HepG2 (cell line): Measurements from ENCODE around the gene LRRC8D. TPM values are rescaled to one million over a fixed set of nuclear protein-coding genes. Genes with fewer than 3 reads are reported as not detected.

ENCODE experiments used
- ATAC-seq: fragments of 200-7000 bp; cut with Tn5 transposase; 3 replicates; pipeline ENCODE4 v1.9.1; 2020; ENCODE audit warnings: mild to moderate bottlenecking, moderate library complexity
- BruUV-seq: library from RNA; stranded (reverse); fragments of 400-500 nt; replicated peaks from 2 replicates; lab custom pipeline; 2021; lab: Mats Ljungman, UMichigan
- CTCF ChIA-PET: fragments of 300-600 bp; formaldehyde crosslinking; extraction: SDS; loops from one replicate; lab custom pipeline; 2021; ENCODE audit warnings: low total read pairs, inconsistent platforms, low intra/inter-chr PET ratio; lab: Yijun Ruan, JAX
- POLR2A ChIA-PET: fragments of 350-600 bp; sonication (Branson Sonifier 250); formaldehyde crosslinking; loops from one replicate; lab custom pipeline; 2020; ENCODE audit warnings: antibody characterized with exemption, inconsistent platforms; lab: Yijun Ruan, JAX
- DNase-seq: peaks from one replicate; pipeline ENCODE4 v3.0.0-alpha.2; 2015; ENCODE audit warnings: low spot score
- FAIRE-seq: peaks from 3 replicates; lab custom pipeline; 2011; peaks lifted over from hg19 to GRCh38; lab: Jason Lieb, UNC
- H2AFZ ChIP-seq: one replicate; pipeline ENCODE4 v1.6.1; 2011; ENCODE audit warnings: low read length, inconsistent platforms
- H3K27ac ChIP-seq: fragments of 300-600 bp; 3 replicates; pipeline ENCODE4 v1.8.0; 2011; ENCODE audit warnings: mixed run types, mild to moderate bottlenecking, mixed read lengths, low read length, inconsistent platforms; ENCODE audit not compliant: insufficient read depth; ENCODE audit errors: extremely low read length
- H3K27me3 ChIP-seq, 2 experiments: fragments of 200-600 bp in 1 of 2; 2 replicates in 1 of 2; 3 replicates in 1 of 2; pipeline versions ENCODE4 v1.6.0 to v1.8.0; 2011; ENCODE audit warnings: low read length in 2 of 2, mild to moderate bottlenecking in 2 of 2, moderate library complexity in 2 of 2, inconsistent platforms in 1 of 2; ENCODE audit not compliant: insufficient read depth in 2 of 2, control insufficient read depth in 1 of 2
- H3K36me3 ChIP-seq, 2 experiments: fragments of 200-600 bp in 1 of 2; replicated peaks in 1 of 2; 2 replicates in 1 of 2; 3 replicates in 1 of 2; pipeline versions ENCODE4 v1.5.1 to v1.8.0; 2011; ENCODE audit warnings: low read length in 2 of 2, inconsistent platforms in 1 of 2; ENCODE audit not compliant: insufficient read depth in 2 of 2, control insufficient read depth in 1 of 2
- H3K4me1 ChIP-seq: 2 replicates; pipeline ENCODE4 v1.5.1; 2012; ENCODE audit warnings: low read length, inconsistent platforms; ENCODE audit not compliant: insufficient read depth
- H3K4me2 ChIP-seq: 2 replicates; pipeline ENCODE4 v1.6.0; 2011; ENCODE audit warnings: low read depth, low read length, inconsistent platforms
- H3K4me3 ChIP-seq, 3 experiments: fragments of 200-600 bp in 1 of 3; sonication (generic), shearing (Covaris generic) in 1 of 3; replicated peaks in 1 of 3; 2 replicates each; pipeline ENCODE4 v1.5.1; 2011 to 2016; ENCODE audit warnings: low read length in 3 of 3, inconsistent platforms in 2 of 3, low read depth in 2 of 3, mild to moderate bottlenecking in 2 of 3, control low read depth in 1 of 3, mixed read lengths in 1 of 3; ENCODE audit not compliant: insufficient read depth in 1 of 3
- H3K79me2 ChIP-seq: one replicate; pipeline ENCODE4 v1.6.1; 2011; ENCODE audit warnings: low read length, inconsistent platforms; ENCODE audit not compliant: insufficient read depth
- H3K9ac ChIP-seq: 2 replicates; pipeline ENCODE4 v1.6.0; 2011; ENCODE audit warnings: mild to moderate bottlenecking, low read depth, low read length, inconsistent platforms; ENCODE audit not compliant: insufficient read depth
- H3K9me3 ChIP-seq: 2 replicates; pipeline ENCODE4 v1.5.1; 2012; ENCODE audit warnings: mild to moderate bottlenecking, low read length
- H4K20me1 ChIP-seq: 2 replicates; pipeline ENCODE4 v1.6.0; 2011; ENCODE audit warnings: inconsistent platforms, mild to moderate bottlenecking, low read length, moderate library complexity; ENCODE audit not compliant: insufficient read depth
- CC2D1A ChIP-seq: sonication (generic); formaldehyde crosslinking; IDR thresholded peaks from 2 replicates; pipeline ENCODE4 v1.8.1; 2023; ENCODE audit warnings: mild to moderate bottlenecking, missing genetic modification reagents
- DMAP1 ChIP-seq: IDR thresholded peaks from 2 replicates; pipeline ENCODE4 v1.6.1; 2016
- NFATC3 ChIP-seq: sonication (generic); formaldehyde crosslinking; IDR thresholded peaks from 2 replicates; pipeline ENCODE4 v1.5.1; 2020; ENCODE audit warnings: mild to moderate bottlenecking, missing genetic modification reagents
- RBM22 ChIP-seq: fragments of 200-400 bp; formaldehyde crosslinking; optimal IDR thresholded peaks from 2 replicates; pipeline ENCODE3; 2017; ENCODE audit warnings: mild to moderate bottlenecking, low read length, moderate library complexity
- ZNF160 ChIP-seq: sonication (generic); formaldehyde crosslinking; IDR thresholded peaks from 2 replicates; pipeline ENCODE4 v1.8.0; 2022; ENCODE audit warnings: mild to moderate bottlenecking, inconsistent platforms, missing genetic modification reagents
- ZNF274 ChIP-seq: sonication (generic); formaldehyde crosslinking; IDR thresholded peaks from 2 replicates; pipeline ENCODE4 v1.5.1; 2020; ENCODE audit warnings: mild to moderate bottlenecking, missing genetic modification reagents
- ZNF616 ChIP-seq: sonication (generic); formaldehyde crosslinking; IDR thresholded peaks from 2 replicates; pipeline ENCODE4 v1.5.0; 2020; ENCODE audit warnings: low read depth, mild to moderate bottlenecking, missing genetic modification reagents
- WGBS: methylation state at CpG from one replicate; pipeline ENCODE4 v1.1.6; 2017; ENCODE audit warnings: low lambda C conversion rate; 5-methylcytosine and 5-hydroxymethylcytosine counted together
- in situ Hi-C: cut with HindIII; loops from 2 replicates; pipeline ENCODE4 v1.10.0; 2017; ENCODE audit warnings: low pct_unique_long_range_greater_than_20kb; ENCODE audit not compliant: extremely low pct_ligation_motif_present
- intact Hi-C: fragments of 100-400 bp; cut with micrococcal nuclease; formaldehyde crosslinking; loops from one replicate; pipeline ENCODE4 v1.10.0; 2022; ENCODE audit not compliant: unreplicated experiment
- polyA plus RNA-seq, 8 experiments: library from polyadenylated mRNA; depleted of rRNA in 3 of 8; stranded (reverse) in 7 of 8; unstranded in 1 of 8; fragments of >200 nt; fragmentation: Illumina TruSeq in 4 of 8; extraction: Trizol in 4 of 8; gene quantifications; 2 replicates each; pipeline versions ENCODE4 v1.2.1 to v1.2.3, GENCODE V29; 2011 to 2016; ENCODE audit warnings: low read depth in 4 of 8, missing spikeins in 1 of 8, mixed read lengths in 1 of 8; ENCODE audit not compliant: insufficient read depth in 1 of 8
- total RNA-seq, 5 experiments: library from RNA; depleted of rRNA; stranded (reverse); fragments of >200 nt; fragmentation: Illumina TruSeq; extraction: Trizol; gene quantifications; 2 replicates each; pipeline ENCODE4 v1.2.3, GENCODE V29; 2016; ENCODE audit warnings: low read depth in 1 of 5
- TF ChIP-seq, protein P1 (sequence below): IDR thresholded peaks from 2 replicates; pipeline ENCODE4 v1.6.1; 2016

Gene LRRC8D
- total and polyA plus RNA-seq, 2 of the 13 experiments (the other 11 are each of a cell fraction or from before 2014, with no cell fraction given) = 29.9 to 45.5 TPM

DNA sequence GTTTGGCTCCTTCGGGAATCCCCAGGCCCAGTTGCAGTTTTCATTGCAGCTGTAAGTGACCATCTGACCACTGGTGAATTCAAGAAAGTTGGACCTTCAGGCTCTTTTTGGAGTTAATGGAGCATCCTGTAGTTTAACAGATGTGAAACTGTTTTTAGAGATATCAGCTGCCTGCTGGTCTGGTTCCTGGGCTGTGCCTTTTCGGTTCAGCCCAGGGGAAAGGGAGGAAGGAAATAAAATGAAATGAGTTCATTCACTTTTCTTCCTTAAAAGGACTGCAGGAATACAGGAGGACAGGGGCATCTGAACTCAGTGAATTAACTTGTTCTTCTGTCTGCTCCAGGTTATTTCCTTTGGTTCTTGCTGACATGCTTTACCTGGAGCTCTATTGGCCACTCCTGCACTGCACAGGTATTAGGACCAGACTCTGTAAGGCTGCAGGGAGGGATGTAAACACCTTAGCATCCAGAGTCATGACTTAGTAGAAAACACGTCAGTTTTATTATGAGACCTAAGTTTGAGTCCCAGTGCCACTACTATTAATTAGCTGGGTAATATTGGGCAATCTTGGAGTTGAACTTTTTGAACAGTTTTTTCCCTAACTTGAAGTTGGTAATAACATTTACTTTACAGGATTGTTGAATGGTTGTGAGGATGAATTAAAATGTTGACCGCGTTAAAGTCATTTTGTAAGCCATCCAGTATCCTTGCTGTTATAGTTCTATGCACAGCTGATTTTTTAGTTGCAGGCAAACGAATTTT, 83.6 kb downstream of the LRRC8D start:
- peaks cover 40% of the 10 kb centered on the region for H3K79me2 ChIP-seq
- H3K27me3 ChIP-seq = no peaks in the 10 kb centered on the region
- H3K4me1 ChIP-seq = peaks cover 92% of the 10 kb centered on the region
- H3K4me2 ChIP-seq = no peak overlapping the region
- H2AFZ ChIP-seq = no peak overlapping the region
- FAIRE-seq = no peak
- TF ChIP-seq ZNF160 (CRISPR knock-in tag) (no peak), DMAP1 (CRISPR knock-in tag) (no peak)
- H3K9ac ChIP-seq = no peak overlapping the region
- ChIA-PET POLR2A (interaction anchor here (1.1 kb wide), 1 partner anchor 84 kb away, joined by 4 read pairs; no protein-coding TSS in a partner anchor), CTCF (no interaction called here)
- WGBS = 93% methylated on average over 6 of the region's 6 CpGs
- ATAC-seq = no peak
- H3K4me3 ChIP-seq = no peak overlapping the region
- H3K9me3 ChIP-seq = no peaks in the 10 kb centered on the region
- no TSS peak for BruUV-seq
- DNase-seq = no peak
- intact Hi-C loops = loop anchor here (10.0 kb wide), 1 partner anchor 80 kb away; no protein-coding TSS in a partner anchor
- H4K20me1 ChIP-seq = no peaks in the 10 kb centered on the region
- H3K36me3 ChIP-seq = 0 out of 5 replicates have a peak, but pooled peaks cover 0 to 5% of the 10 kb centered on the region in 2 experiments
- in situ Hi-C loops = no loop called here
- peak overlapping the region; percentile 79 for H3K27ac ChIP-seq

- Histone ChIP-seq H3K9me3 (no peaks in the 10 kb centered on the region), H3K4me2 (peak overlapping the region; percentile 81; the same call in 1 of the 2 replicates), H3K27me3 (no peaks in the 10 kb centered on the region), H3K4me1 (peaks cover 80% of the 10 kb centered on the region), H3K36me3 (0 out of 5 replicates have a peak, but pooled peaks cover 0 to 5% of the 10 kb centered on the region in 2 experiments), H4K20me1 (no peaks in the 10 kb centered on the region), H2AFZ (no peak overlapping the region), H3K27ac (peak overlapping the region; percentile 79), H3K4me3 (no peak overlapping the region), H3K9ac (no peak overlapping the region), H3K79me2 (peaks cover 42% of the 10 kb centered on the region)
- ChIA-PET CTCF (no interaction called here), POLR2A (interaction anchor here (1.4 to 1.5 kb wide), 2 partner anchors 20 to 84 kb away, joined by 4 to 5 read pairs; no protein-coding TSS in a partner anchor)
- no peak for FAIRE-seq
- DNase-seq = no peak
- no peak for ATAC-seq
- in situ Hi-C loops (no loop called here), intact Hi-C loops (loop anchor here (1.0 to 10.0 kb wide), 5 partner anchors 23 to 83 kb away; partner anchors contain the start of gene LRRC8D)
- WGBS = 76% methylated on average over 5 of the region's 5 CpGs
- no TSS peak for BruUV-seq
- TF ChIP-seq NFATC3 (no peak), ZNF274 (CRISPR knock-in tag) (no peak), RBM22 (peak; percentile 30), ZNF616 (CRISPR knock-in tag) (no peak), CC2D1A (CRISPR knock-in tag) (no peak)
- TF ChIP-seq, protein P1, sequence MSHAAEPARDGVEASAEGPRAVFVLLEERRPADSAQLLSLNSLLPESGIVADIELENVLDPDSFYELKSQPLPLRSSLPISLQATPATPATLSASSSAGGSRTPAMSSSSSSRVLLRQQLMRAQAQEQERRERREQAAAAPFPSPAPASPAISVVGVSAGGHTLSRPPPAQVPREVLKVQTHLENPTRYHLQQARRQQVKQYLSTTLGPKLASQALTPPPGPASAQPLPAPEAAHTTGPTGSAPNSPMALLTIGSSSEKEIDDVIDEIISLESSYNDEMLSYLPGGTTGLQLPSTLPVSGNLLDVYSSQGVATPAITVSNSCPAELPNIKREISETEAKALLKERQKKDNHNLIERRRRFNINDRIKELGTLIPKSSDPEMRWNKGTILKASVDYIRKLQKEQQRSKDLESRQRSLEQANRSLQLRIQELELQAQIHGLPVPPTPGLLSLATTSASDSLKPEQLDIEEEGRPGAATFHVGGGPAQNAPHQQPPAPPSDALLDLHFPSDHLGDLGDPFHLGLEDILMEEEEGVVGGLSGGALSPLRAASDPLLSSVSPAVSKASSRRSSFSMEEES (CRISPR knock-in tag) = no peak
Observed at GRCh38 chr1:89905395-89906058, 84.7 kb downstream of the LRRC8D start.
